ENCODE results near the gene GPR146. TPM values are rescaled to one million over a fixed set of nuclear protein-coding genes. Genes with fewer than 3 reads are reported as not detected.

The GPR146 gene
- total and polyA plus RNA-seq, 9 of the 15 experiments (the other 6 are each of a cell fraction or from before 2014, with no cell fraction given): 0.22 to 3.6 (median 0.64) TPM; not detected in 2

DNA sequence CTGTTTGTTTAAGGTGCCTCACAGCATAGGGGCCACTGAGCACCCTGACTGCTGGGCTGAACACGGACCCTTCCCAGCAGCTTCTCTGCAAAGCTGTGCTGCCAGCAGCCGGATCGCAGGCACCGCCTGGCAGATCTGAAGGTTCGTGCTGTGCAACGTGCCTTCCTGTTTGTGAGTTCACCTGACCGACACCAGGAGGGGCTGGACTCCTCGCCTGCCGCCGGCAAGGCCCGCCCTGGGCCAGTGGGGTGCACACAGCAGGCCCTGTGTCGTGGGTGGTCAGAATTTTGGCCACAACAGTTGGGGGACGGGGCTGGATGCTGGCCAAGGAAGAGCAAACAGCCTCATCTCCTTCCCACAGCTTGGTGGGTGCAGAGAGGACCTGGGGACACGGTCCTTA lies 48.8 kb upstream of the GPR146 start:
- ChIA-PET CTCF (ENCODE audit: low intra/inter-chr PET ratio) (interaction anchor here (0.5 to 4.1 kb wide), 3 partner anchors 69 to 91 kb away, joined by 3 to 111 read pairs (median 8); no protein-coding TSS in a partner anchor), POLR2A (interaction anchor here (1.6 kb wide), 1 partner anchor 90 kb away, joined by 3 read pairs; no protein-coding TSS in a partner anchor)
- H3K9ac ChIP-seq (ENCODE audit: insufficient read depth in 1 of 2, low read depth in 2 of 2, low read length in 2 of 2): peak overlapping the region in 1 of 2 experiments; percentile 71; a peak in 2 of 4 replicates
- H3K79me2 ChIP-seq (ENCODE audit: control insufficient read depth, insufficient read depth, low read length): no peaks in the 10 kb centered on the region
- peaks cover 16% of the 10 kb centered on the region; the same call in 1 of the 3 replicates for H3K36me3 ChIP-seq (ENCODE audit: control insufficient read depth, insufficient read depth, low read length)
- H3K27me3 ChIP-seq (ENCODE audit: control insufficient read depth in 2 of 2, insufficient read depth in 2 of 2, low read length in 2 of 2): no peaks in the 10 kb centered on the region
- no peaks in the 10 kb centered on the region for H4K20me1 ChIP-seq (replicated peaks; ENCODE audit: control insufficient read depth, insufficient read depth, low read length)
- intact Hi-C loops (cut with micrococcal nuclease): no loop called here
- H3K27ac ChIP-seq (ENCODE audit: extremely low read depth, low read depth, low read length): no peak overlapping the region
- H3K4me3 ChIP-seq: no peak overlapping the region
- H3K9me1 ChIP-seq (ENCODE audit: control insufficient read depth, insufficient read depth, low read length): no peaks in the 10 kb centered on the region
- FAIRE-seq: no peak
- H3K4me2 ChIP-seq (ENCODE audit: insufficient read depth, low read length): no peak overlapping the region
- H3K4me1 ChIP-seq (replicated peaks in 1 of 2; ENCODE audit: control insufficient read depth in 2 of 2, insufficient read depth in 2 of 2, low read length in 2 of 2): peaks cover 0 to 78% of the 10 kb centered on the region in 2 experiments; a peak in 2 of 5 replicates
- ATAC-seq: no peak
- 71% methylated on average over 9 of the region's 14 CpGs for WGBS (ENCODE audit: insufficient coverage, low coverage, missing lambda C conversion rate)
- H2AFZ ChIP-seq (ENCODE audit: low read depth, low read length): no peak overlapping the region
- no TSS peak for BruUV-seq (replicated peaks)
- DNase-seq (ENCODE audit: extremely low read depth in 1 of 4, low spot score in 3 of 4): no peak
- H3K9me3 ChIP-seq (replicated peaks; ENCODE audit: control insufficient read depth, insufficient read depth, low read depth, low read length): no peaks in the 10 kb centered on the region
- in situ Hi-C loops (cut with MboI): loop anchor here (5.0 to 25.0 kb wide), 2 partner anchors 67 to 167 kb away; partner anchors contain the start of gene ZFAND2A
- TF ChIP-seq ZNF282 (CRISPR knock-in tag; IDR thresholded peaks at IDR 0.05) (no peak), ZNF184 (CRISPR knock-in tag; IDR thresholded peaks at IDR 0.05) (no peak), KLF6 (CRISPR knock-in tag; IDR thresholded peaks at IDR 0.05; ENCODE audit: borderline replicate concordance) (no peak), KDM2B (CRISPR knock-in tag; IDR thresholded peaks at IDR 0.05) (no peak), IFI16 (CRISPR knock-in tag; IDR thresholded peaks at IDR 0.05) (no peak), ZKSCAN3 (CRISPR knock-in tag; IDR thresholded peaks at IDR 0.05) (no peak), TOE1 (IDR thresholded peaks at IDR 0.05; ENCODE audit: borderline replicate concordance) (no peak), TOE1 (CRISPR knock-in tag; IDR thresholded peaks at IDR 0.05; ENCODE audit: borderline replicate concordance, low read depth) (no peak), CAMTA2 (CRISPR knock-in tag; conservative IDR thresholded peaks at IDR 0.05) (no peak), SIN3B (IDR thresholded peaks at IDR 0.05; ENCODE audit: low read depth) (no peak), PHF8 (IDR thresholded peaks at IDR 0.05; ENCODE audit: borderline replicate concordance, low read length) (no peak), EP300 (IDR thresholded peaks at IDR 0.05; ENCODE audit: low read length) (no peak), DDX20 (tag; IDR thresholded peaks at IDR 0.05; ENCODE audit: low read depth) (no peak)
- TF ChIP-seq, protein P1, sequence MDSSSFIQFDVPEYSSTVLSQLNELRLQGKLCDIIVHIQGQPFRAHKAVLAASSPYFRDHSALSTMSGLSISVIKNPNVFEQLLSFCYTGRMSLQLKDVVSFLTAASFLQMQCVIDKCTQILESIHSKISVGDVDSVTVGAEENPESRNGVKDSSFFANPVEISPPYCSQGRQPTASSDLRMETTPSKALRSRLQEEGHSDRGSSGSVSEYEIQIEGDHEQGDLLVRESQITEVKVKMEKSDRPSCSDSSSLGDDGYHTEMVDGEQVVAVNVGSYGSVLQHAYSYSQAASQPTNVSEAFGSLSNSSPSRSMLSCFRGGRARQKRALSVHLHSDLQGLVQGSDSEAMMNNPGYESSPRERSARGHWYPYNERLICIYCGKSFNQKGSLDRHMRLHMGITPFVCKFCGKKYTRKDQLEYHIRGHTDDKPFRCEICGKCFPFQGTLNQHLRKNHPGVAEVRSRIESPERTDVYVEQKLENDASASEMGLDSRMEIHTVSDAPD (CRISPR knock-in tag; IDR thresholded peaks at IDR 0.05): no peak
- TF ChIP-seq, protein P2, sequence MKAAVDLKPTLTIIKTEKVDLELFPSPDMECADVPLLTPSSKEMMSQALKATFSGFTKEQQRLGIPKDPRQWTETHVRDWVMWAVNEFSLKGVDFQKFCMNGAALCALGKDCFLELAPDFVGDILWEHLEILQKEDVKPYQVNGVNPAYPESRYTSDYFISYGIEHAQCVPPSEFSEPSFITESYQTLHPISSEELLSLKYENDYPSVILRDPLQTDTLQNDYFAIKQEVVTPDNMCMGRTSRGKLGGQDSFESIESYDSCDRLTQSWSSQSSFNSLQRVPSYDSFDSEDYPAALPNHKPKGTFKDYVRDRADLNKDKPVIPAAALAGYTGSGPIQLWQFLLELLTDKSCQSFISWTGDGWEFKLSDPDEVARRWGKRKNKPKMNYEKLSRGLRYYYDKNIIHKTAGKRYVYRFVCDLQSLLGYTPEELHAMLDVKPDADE (conservative IDR thresholded peaks at IDR 0.05; ENCODE audit: control insufficient read depth, low read depth, low read length): no peak
- TF ChIP-seq, protein P3, sequence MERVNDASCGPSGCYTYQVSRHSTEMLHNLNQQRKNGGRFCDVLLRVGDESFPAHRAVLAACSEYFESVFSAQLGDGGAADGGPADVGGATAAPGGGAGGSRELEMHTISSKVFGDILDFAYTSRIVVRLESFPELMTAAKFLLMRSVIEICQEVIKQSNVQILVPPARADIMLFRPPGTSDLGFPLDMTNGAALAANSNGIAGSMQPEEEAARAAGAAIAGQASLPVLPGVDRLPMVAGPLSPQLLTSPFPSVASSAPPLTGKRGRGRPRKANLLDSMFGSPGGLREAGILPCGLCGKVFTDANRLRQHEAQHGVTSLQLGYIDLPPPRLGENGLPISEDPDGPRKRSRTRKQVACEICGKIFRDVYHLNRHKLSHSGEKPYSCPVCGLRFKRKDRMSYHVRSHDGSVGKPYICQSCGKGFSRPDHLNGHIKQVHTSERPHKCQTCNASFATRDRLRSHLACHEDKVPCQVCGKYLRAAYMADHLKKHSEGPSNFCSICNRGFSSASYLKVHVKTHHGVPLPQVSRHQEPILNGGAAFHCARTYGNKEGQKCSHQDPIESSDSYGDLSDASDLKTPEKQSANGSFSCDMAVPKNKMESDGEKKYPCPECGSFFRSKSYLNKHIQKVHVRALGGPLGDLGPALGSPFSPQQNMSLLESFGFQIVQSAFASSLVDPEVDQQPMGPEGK (CRISPR knock-in tag; IDR thresholded peaks at IDR 0.05; ENCODE audit: borderline replicate concordance): no peak
- TF ChIP-seq, protein P4, sequence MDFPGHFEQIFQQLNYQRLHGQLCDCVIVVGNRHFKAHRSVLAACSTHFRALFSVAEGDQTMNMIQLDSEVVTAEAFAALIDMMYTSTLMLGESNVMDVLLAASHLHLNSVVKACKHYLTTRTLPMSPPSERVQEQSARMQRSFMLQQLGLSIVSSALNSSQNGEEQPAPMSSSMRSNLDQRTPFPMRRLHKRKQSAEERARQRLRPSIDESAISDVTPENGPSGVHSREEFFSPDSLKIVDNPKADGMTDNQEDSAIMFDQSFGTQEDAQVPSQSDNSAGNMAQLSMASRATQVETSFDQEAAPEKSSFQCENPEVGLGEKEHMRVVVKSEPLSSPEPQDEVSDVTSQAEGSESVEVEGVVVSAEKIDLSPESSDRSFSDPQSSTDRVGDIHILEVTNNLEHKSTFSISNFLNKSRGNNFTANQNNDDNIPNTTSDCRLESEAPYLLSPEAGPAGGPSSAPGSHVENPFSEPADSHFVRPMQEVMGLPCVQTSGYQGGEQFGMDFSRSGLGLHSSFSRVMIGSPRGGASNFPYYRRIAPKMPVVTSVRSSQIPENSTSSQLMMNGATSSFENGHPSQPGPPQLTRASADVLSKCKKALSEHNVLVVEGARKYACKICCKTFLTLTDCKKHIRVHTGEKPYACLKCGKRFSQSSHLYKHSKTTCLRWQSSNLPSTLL (IDR thresholded peaks at IDR 0.05): no peak
